ENCODE measurements around the gene ZNF407.

GRCh38 chr18:74916773-74917393 lies 319.2 kb downstream of the ZNF407 start:
- TF ChIP-seq CTCF (conservative IDR thresholded peaks at IDR 0.05; ENCODE audit: low read depth, low read length) (no peak), EZH2 (IDR thresholded peaks at IDR 0.05; ENCODE audit: borderline replicate concordance, low read depth, low read length, poor library complexity, severe bottlenecking) (no peak)

Measured in A673 (cell line).